HG03521 (cell line): Measurements from ENCODE around the gene STRA6.

Experiments used
- ATAC-seq: cut with Tn5 transposase; IDR thresholded peaks from one replicate; pipeline ENCODE4 v1.9.1; 2021; ENCODE audit warnings: mild to moderate bottlenecking, moderate library complexity; ENCODE audit not compliant: unreplicated experiment

STRA6 gene

DNA sequence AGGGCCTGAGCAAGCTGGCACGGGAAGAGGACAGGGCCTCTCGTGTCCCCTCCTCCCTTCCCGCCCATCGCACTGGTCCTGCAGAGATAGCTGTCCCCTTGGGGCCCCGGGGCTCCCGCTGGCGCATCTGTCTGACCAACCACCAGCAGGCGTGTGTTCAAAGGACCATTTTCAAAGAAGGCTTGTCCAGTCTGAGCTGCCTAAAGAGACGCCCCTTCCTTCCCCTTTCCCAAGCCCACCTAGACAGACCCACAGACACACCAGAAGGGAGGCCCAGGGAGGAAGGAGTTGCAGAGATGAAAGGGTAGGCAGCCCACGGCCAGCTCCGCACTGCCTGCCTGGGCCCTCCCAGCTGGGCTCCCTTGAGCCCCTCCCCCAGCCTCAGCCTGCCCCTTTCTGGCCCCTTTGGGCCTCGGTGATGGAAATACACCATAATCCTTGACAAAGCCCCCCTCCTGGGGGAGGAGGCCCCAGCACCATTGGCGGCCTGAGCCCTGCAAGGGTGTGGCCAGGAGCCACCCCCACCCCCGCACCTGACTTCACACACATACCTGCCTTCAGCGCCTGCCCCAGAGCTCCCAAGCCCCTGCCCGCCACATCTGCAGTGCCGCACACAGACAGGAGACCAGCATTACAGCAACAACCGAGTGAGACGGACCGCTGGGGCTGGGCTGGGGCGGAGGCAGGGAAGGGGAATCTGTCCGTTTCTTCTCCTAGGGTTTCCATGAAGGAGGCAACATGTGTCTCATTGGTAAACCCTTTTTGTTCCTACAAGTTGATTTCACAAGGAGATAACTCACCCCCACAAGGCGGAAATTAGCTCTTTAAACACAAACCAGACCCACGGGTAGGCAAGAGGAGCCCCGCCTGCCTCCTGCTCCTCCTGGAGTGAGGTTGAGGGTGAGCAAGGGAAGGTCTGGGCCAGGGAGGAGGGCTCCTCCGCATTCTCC lies at the start of gene STRA6:
TSS of gene STRA6 (minus strand) at position 336 of the 950 bp plus-strand sequence. CDS start 520 bp downstream, outside the sequence.
- ATAC-seq, result no peak

- no peak for ATAC-seq
Measured at GRCh38 chr15:74252291-74252690, 49.7 kb upstream of the STRA6 start.

DNA sequence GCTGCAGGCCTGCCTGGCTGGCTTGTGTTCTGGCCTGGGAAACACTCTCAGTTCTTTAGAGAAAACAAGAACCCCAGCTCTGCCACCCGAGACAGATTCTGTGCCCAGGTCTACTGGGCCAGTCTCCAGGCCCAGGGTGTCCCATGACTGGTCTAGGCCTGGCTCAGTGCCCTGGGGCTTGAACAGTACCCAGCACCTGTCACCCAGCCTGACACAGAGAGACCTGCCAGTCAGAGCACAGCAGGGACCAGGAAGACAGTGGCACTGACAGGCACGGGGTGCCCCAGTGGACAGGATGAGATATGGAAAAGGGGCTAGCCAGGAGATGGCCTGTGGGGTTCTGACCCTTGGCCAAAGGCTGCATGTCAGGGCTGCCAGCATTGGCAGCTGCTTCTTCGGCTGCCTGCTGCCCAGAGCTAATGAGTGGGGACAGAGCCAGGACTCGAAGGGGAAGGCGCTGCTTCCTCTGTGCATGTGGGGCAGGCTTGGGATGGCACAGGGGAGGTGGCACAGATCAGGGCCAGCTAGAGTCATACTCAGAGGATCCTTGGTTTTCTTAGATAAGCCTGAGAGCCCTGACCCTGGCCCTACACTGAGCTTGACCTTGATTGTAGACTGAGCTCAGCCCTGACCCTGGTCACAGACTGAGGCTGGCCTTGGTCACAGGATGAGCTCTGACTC lies 48.7 kb upstream of the STRA6 start:
- ATAC-seq, result no peak

GRCh38 chr15:74250266-74250665 lies 47.7 kb upstream of the STRA6 start:
- no peak for ATAC-seq

- ATAC-seq, result no peak
Measured at GRCh38 chr15:74245342-74245931, 42.9 kb upstream of the STRA6 start.

- no peak for ATAC-seq
Measured at GRCh38 chr15:74244822-74245341, 42.3 kb upstream of the STRA6 start.

GRCh38 chr15:74243431-74243830 lies 40.8 kb upstream of the STRA6 start:
- ATAC-seq, result no peak

DNA sequence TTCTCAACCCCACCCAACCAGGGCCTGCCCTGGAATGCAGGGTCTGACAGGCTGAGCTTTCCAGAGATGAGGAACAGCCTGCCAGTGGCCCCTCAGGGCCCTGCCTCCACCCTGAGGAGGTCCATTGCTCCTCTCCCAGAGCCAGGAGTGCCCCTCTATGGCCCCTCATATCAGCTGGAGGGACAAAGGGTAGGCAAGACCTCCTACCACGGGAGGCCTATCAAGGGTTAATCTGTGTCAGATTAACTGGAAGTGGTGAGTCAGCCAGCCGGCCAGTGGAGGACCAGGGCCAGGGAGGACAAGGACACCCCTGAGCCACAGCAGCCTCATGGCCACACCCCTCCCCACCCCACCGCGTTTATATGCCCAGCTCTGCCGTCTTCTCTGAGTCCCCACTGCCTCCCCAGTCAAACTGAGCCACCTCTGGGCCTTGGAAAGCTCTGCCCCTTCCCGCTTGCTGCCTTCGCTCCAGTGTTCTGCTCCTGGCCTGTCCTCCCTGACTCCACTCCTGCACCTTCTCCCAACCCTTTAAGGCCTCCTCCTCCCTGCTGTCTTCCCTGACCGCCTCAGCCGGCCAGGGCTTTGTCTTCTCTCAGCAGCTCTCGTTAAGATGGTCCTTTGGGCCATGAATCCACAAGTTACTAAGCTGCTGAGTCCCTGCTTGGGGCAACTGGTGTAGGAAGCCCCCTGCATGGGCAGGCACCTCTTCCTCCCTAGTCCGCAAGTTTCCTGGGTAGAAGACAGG lies 40.0 kb upstream of the STRA6 start:
- no peak for ATAC-seq

GRCh38 chr15:74240897-74241614 lies 38.5 kb upstream of the STRA6 start:
- no peak for ATAC-seq

DNA sequence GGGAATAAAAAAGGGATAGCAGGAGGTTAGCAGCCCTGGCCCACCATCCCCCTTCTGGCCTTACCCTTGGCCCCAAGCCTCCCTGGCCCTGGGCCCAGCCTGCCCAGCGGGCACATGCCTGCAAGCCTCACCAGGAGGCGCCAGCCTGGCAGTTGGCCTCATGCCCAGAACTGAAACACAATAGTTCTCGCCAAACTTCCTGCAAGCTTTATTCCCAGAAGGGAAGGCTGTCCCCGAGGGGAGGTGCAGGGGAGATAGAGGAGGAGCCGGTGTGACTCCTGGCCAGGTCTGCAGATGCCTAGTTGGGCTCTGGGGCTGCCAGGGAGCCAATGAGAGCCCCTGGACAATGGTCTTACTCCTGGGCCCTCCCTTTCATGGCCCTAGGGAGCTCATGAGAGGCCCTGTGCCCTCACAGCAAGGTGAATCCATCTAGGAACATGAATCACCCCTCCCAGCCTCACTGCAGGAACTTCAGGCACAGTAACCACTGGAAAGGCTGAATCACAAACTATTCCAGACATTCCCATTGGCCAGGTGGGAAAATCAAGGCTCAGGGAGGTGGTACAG lies 37.5 kb upstream of the STRA6 start:
- no peak for ATAC-seq

DNA sequence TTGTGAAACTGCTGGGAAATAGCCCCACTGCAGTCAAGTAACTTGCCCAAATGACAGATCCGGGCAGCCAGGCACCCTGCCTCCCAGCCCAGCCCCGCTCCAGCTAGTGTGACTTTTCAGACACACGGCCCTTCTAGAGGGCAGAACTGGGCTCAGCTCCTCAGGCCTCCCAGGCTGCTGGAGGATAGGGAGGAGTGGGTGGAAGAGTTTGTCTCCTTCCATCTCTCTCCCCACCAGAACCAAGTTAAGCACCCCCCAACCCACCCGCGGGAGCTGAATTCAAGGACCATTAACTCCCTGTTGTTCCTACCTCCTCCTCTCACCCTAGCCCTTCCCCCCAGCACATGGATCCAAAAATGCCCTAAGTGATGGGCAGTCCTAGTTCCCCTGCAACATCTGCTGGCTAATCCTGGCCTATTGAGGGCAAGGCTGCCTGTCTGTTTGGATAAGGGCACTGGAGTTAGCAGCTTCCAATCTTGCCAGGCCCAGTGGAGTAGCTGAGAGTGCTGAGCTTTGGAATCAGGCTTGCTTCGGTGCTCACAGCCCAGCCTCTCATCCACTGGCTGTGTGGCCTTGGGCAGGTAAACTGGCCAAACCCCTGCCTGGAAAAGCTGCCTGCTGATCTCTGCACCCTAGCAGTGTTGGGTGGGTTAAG lies 36.6 kb upstream of the STRA6 start:
- ATAC-seq, result no peak

GRCh38 chr15:74235962-74236361 lies 33.4 kb upstream of the STRA6 start, which contains the start of gene CCDC33:
CCDC33 (plus strand) TSS chr15:74236326; CDS start chr15:74236720, 394 bp downstream.
- no peak for ATAC-seq

DNA sequence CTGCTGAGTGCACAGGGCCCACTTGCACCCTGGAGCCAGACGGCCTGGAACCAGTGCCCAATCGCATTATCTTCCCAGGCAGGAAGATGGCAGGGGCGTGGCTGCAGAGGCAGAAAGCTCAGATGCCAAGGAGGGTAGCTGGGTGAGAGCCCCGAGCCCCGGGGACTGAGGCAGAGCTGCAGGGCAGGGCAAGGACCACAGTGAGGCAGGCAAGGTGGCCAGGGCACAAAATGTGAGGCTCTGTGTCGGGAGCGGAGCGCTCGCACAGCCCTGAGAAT lies 31.9 kb upstream of the STRA6 start:
- ATAC-seq, result no peak

GRCh38 chr15:74233851-74234597 lies 31.4 kb upstream of the STRA6 start:
- ATAC-seq, result no peak

DNA sequence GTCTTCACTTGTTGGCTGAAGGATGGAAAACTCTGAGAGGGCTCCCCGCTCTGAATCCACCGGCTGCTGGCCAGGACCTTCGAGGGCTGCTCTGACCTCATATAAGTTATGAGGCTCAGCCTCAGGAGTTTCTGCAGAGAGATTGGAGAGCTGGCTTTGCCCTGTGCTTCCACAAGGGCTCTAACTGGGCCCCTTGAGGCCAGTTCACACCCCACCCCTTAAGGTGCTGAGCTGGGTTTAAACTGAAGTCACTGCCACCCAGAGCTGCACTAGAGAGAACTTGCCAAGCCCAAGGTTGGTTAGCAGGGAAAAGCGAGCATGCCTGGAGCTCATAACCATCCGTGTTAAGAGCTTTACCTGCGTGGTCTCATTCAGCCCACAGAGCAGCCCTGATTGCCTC lies 30.8 kb upstream of the STRA6 start:
- ATAC-seq, result no peak

- no peak for ATAC-seq
Measured at GRCh38 chr15:74231475-74231874, 28.9 kb upstream of the STRA6 start.

GRCh38 chr15:74229686-74230085 lies 27.1 kb upstream of the STRA6 start:
- ATAC-seq, result no peak

DNA sequence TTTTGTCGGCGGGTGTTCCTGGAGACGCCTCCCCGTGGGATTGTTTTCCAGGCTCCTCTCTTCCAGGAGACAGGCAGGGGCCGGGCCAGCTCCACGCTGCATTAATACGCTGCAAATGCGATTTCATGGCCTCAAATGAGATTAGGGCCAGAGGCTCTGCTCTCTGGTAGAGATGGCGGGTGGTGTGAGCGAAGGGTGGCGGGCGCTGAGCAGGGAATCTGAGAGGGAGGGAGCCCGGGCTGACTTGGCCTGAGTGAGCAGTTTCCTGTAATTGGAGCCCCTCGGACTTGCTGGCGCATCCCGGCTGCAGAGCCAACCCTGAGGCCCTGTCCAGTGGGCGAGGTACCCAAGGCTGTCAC lies 26.1 kb upstream of the STRA6 start:
- ATAC-seq, result no peak
